ENCODE data around the gene HEXD. TPM values are rescaled to one million over a fixed set of nuclear protein-coding genes. Genes with fewer than 3 reads are reported as not detected.

The HEXD gene
- total and polyA plus RNA-seq, 2 of the 8 experiments (the other 6 are each of a cell fraction or from before 2014, with no cell fraction given): 20.6 to 21.8 TPM

DNA sequence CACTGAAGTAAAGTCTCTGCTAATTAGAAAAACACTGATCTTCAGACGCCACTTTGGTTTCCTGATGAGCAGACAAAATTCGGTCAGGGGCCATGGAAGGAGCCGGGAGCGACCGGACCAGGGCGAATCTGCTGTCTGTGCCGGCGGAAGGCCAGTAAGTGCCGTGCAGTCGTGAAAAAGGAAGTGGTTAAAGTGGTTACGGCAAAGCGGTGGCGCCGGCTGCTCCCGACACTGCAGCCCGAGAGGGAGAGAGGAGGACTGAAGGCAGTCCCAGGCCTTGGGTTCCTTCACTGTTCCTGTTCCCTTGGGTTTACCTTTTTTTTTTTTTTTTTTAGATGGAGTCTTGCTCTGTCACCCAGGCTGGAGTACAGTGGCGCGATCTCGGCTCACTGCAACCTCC, 17.3 kb upstream of the HEXD start (continued):
- no peak for TF ChIP-seq KDM4A (IDR thresholded peaks at IDR 0.05; ENCODE audit: low read depth, low read length, severe bottlenecking)
- TF ChIP-seq, protein P1, sequence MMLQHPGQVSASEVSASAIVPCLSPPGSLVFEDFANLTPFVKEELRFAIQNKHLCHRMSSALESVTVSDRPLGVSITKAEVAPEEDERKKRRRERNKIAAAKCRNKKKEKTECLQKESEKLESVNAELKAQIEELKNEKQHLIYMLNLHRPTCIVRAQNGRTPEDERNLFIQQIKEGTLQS (IDR thresholded peaks at IDR 0.05; ENCODE audit: insufficient read depth, low read depth, low read length): no peak
- TF ChIP-seq ZNF274 (IDR thresholded peaks at IDR 0.05; ENCODE audit: borderline replicate concordance, extremely low read depth, low read length): no peak
- TF ChIP-seq POU5F1 (IDR thresholded peaks at IDR 0.05; ENCODE audit: low read depth, low read length): no peak
- TF ChIP-seq RNF2 (IDR thresholded peaks at IDR 0.05; ENCODE audit: borderline replicate concordance, low read depth, low read length, missing control alignments, poor library complexity, severe bottlenecking): no peak
